NCI-H1092 treated with DMSO at 0.1 percent for 48 hours (cell line): ENCODE data around the gene DESI1.
"Not testable (repeated sequence)": the region's sequence is repeated elsewhere in the genome, so short reads cannot be mapped to it uniquely, and the experiment has no call there.

Experiments
- DNase-seq: peaks from one replicate; lab custom pipeline; 2025; lab: John Stamatoyannopoulos, UW

Gene DESI1

GRCh38 chr22:41634610-41635009 lies 13.8 kb upstream of the DESI1 start:
- not testable (repeated sequence) for DNase-seq

- not testable (repeated sequence) for DNase-seq
Observed at GRCh38 chr22:41631615-41632014, 10.8 kb upstream of the DESI1 start.

GRCh38 chr22:41631115-41631514 lies 10.3 kb upstream of the DESI1 start:
- not testable (repeated sequence) for DNase-seq

- DNase-seq: no peak
Observed at GRCh38 chr22:41625577-41625976, 4.7 kb upstream of the DESI1 start.

GRCh38 chr22:41621911-41622179 lies 1.0 kb upstream of the DESI1 start:
- DNase-seq: no peak

GRCh38 chr22:41621099-41621910 lies 462 bp upstream of the DESI1 start, which contains the start of gene XRCC6:
Gene XRCC6 (plus strand): TSS chr22:41621295. CDS start chr22:41622005, 710 bp downstream.
- DNase-seq: peak; percentile 99

GRCh38 chr22:41619979-41620588 lies 759 bp downstream of the DESI1 start:
- peak; percentile 49 for DNase-seq

- DNase-seq: no peak
Observed at GRCh38 chr22:41613456-41613855, 7.4 kb downstream of the DESI1 start.

- no peak for DNase-seq
Observed at GRCh38 chr22:41612603-41613306, 8.1 kb downstream of the DESI1 start.

- no peak for DNase-seq
Observed at GRCh38 chr22:41608386-41608785, 12.5 kb downstream of the DESI1 start.

- no peak for DNase-seq
Observed at GRCh38 chr22:41603873-41604332, 16.9 kb downstream of the DESI1 start.

- DNase-seq: no peak
Observed at GRCh38 chr22:41600976-41601375, 19.9 kb downstream of the DESI1 start.

GRCh38 chr22:41598891-41599635 lies 21.8 kb downstream of the DESI1 start:
- no peak for DNase-seq

- DNase-seq: no peak
Observed at GRCh38 chr22:41598081-41598480, 22.8 kb downstream of the DESI1 start.

GRCh38 chr22:41597635-41597953 lies 23.2 kb downstream of the DESI1 start:
- no peak for DNase-seq

GRCh38 chr22:41596776-41597634 lies 23.8 kb downstream of the DESI1 start:
- peak; percentile 48 for DNase-seq

- no peak for DNase-seq
Observed at GRCh38 chr22:41595703-41596102, 25.1 kb downstream of the DESI1 start.

GRCh38 chr22:41593336-41593960 lies 27.4 kb downstream of the DESI1 start:
- not testable (repeated sequence) for DNase-seq

GRCh38 chr22:41589391-41590241 lies 31.2 kb downstream of the DESI1 start, which contains the start of gene PMM1:
Gene PMM1 (minus strand): TSS chr22:41589840. CDS start chr22:41589805, 35 bp downstream.
- DNase-seq: peak; percentile 100

- DNase-seq: no peak
Observed at GRCh38 chr22:41587347-41587723, 33.5 kb downstream of the DESI1 start.
